OCI-LY1 (cell line): ENCODE data around the gene FBXO41.

Experiments
- CTCF ChIP-seq: fragments of 200-600 bp; sonication (generic), shearing (Covaris generic); IDR thresholded peaks from 2 replicates; pipeline ENCODE4 v1.5.1; 2017; ENCODE audit warnings: mild to moderate bottlenecking, antibody characterized with exemption, low read length, moderate library complexity, mixed read lengths
- EZH2 ChIP-seq: fragments of 200-600 bp; sonication (generic), shearing (Covaris generic); IDR thresholded peaks from 2 replicates; pipeline ENCODE4 v1.8.0; 2017; ENCODE audit warnings: borderline replicate concordance, mixed run types, mild to moderate bottlenecking, antibody characterized with exemption, low read length, moderate library complexity, mixed read lengths

DNA sequence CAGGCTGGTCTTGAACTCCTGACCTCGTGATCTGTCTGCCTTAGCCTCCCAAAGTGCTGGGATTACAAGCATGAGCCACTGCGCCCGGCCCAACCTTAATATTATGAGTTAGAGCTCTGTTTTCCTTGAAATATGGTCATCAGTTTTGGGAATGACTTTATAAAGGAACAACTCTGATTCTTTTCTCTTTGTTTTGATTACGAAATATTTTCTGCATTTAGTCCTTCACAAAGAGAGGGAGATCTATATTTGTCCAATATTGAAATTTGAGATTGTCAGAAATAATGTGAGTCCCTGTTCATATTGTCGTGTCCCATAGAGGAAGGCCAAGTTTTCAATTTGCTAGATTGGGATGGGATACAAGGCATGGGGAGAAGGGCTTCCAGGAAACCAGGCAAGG is 67.1 kb downstream of the FBXO41 start:
- TF ChIP-seq CTCF: no peak
- TF ChIP-seq EZH2: no peak
